GM19452 (cell line): ENCODE data around the gene BHLHA15.

Experiments used
- ATAC-seq: cut with Tn5 transposase; IDR thresholded peaks from one replicate; pipeline ENCODE4 v1.9.1; 2021; ENCODE audit not compliant: unreplicated experiment

Gene BHLHA15

GRCh38 chr7:98186452-98187137, 24.6 kb upstream of the BHLHA15 start:
- ATAC-seq, result no peak

- no peak for ATAC-seq
Observed at GRCh38 chr7:98187138-98187502, 24.1 kb upstream of the BHLHA15 start.

GRCh38 chr7:98189559-98189958, 21.7 kb upstream of the BHLHA15 start:
- ATAC-seq, result no peak

- no peak for ATAC-seq
Observed at GRCh38 chr7:98191668-98192431, 19.4 kb upstream of the BHLHA15 start.

- no peak for ATAC-seq
Observed at GRCh38 chr7:98192781-98193457, 18.3 kb upstream of the BHLHA15 start.

- ATAC-seq, result no peak
Observed at GRCh38 chr7:98193474-98194180, 17.6 kb upstream of the BHLHA15 start.

- ATAC-seq, result no peak
Observed at GRCh38 chr7:98194186-98194585, 17.1 kb upstream of the BHLHA15 start.

GRCh38 chr7:98194672-98195457, 16.4 kb upstream of the BHLHA15 start:
- no peak for ATAC-seq

GRCh38 chr7:98196706-98197605, 14.3 kb upstream of the BHLHA15 start:
- ATAC-seq, result no peak

GRCh38 chr7:98199131-98199530, 12.1 kb upstream of the BHLHA15 start:
- ATAC-seq, result no peak

- ATAC-seq, result peak; percentile 43
Observed at GRCh38 chr7:98200364-98200763, 10.9 kb upstream of the BHLHA15 start.

GRCh38 chr7:98202367-98203195, 8.7 kb upstream of the BHLHA15 start:
- ATAC-seq, result peak; percentile 90

- ATAC-seq, result no peak
Observed at GRCh38 chr7:98203261-98203963, 7.8 kb upstream of the BHLHA15 start.

GRCh38 chr7:98203964-98204605, 7.2 kb upstream of the BHLHA15 start:
- no peak for ATAC-seq

- ATAC-seq, result no peak
Observed at GRCh38 chr7:98204670-98205069, 6.6 kb upstream of the BHLHA15 start.

GRCh38 chr7:98205162-98205845, 5.9 kb upstream of the BHLHA15 start:
- no peak for ATAC-seq
